Cardiac septum (tissue), 1 donor: ENCODE data around the gene FRMD3. TPM values are rescaled to one million over a fixed set of nuclear protein-coding genes. Genes with fewer than 3 reads are reported as not detected.
A peak's percentile ranks its signal among the peaks of the same experiment; 100 is the strongest.
"Not testable (repeated sequence)": the region's sequence is repeated elsewhere in the genome, so short reads cannot be mapped to it uniquely, and the experiment has no call there.

Experiments
- DNase-seq: peaks from one replicate; pipeline ENCODE4 v3.0.0-alpha.2; 2020; ENCODE audit warnings: low spot score
- intact Hi-C: fragments of 100-400 bp; cut with DNase I; formaldehyde crosslinking; loops from one replicate; pipeline ENCODE4 v1.14.0; 2022
- total RNA-seq: library from RNA; stranded (reverse); fragmentation: NEBNext Ultra II Directional; extraction: Animal tissue kit (Norgen Biotek cat#: 25700); gene quantifications from one replicate; pipeline ENCODE4 v1.2.1, GENCODE V29; 2021
- donor health status: DM: no; HTN: no; CAD: no.

FRMD3 gene
- total RNA-seq, 1 donor from 2014 or later: 123 TPM

DNA sequence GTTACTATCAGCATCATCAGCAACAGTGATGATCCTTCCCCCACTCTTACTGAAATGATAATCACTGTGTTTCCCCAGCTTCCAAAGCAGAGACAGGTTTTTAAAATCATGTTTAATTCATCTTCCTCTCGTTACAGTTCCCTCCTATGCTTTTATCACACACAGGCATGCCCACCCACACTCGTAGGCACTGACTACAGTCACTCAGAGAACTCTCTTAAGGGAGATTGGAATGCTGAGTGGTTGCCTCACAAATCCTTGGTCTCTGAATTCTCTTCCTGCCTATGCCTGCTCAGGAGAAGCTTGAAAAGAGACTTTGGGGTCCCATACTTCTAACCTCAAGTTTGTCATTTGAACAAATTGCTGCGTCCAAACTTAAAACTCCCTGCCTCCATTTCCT lies 179.2 kb downstream of the FRMD3 start:
- DNase-seq: no peak
- intact Hi-C loops: no loop called here

DNA sequence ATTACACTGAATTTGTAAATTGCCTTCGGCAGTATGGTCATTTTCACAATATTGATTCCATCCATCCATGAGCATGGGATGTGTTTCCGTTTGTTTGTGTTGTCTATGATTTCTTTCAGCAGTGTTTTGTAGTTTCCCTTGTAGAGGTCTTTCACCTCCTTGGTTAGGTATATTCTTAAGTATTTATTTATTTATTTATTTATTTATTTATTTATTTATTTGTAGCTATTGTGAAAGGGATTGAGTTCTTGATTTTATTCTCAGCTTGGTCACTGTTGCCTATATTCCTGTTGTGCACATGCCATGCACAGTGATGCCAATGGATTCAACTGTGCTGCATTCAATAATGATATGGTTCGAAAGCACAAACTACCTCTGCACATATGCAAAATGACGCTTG lies 179.7 kb downstream of the FRMD3 start:
- intact Hi-C loops, DNase-seq: not testable (repeated sequence)

DNA sequence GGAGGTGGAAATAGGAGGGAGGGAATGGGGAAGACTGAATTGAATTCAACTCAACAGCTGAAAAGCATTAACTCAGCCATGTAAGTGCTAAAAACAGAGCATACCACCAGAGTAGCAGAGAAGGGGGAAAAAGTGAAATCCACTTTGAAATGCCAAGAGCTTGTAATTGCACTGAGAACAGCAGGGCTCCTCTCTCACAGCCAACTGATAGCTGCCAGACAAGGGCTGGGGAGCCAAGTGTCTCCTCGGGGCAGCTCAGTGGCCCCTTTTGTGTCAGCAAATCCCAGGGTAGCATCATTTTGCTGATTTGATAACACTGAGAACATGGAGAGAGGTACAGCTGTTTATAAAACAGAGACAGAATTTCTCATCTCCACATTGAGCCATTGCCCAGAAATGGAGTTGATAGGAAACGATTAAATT lies 182.5 kb downstream of the FRMD3 start:
- no peak for DNase-seq
- intact Hi-C loops: no loop called here

DNA sequence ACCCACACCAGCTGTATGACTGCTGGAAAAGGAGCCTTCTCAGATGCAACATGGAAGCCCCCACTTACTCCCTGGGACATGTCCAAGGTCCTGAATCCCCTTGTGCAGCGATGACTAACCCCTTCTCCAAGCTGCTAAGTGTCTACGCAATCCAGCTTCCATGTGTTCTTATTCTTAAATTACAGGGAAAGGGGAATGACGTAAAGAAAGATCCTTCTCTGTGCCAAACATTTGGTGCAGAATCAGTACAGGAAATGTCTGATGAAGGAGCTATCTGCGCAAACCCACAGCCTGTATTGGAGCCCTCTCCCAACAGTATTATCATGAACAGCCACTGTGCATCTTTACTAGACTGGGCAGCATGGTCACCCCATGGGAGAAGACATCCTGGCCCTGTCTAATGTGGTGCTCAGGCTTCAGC lies 183.2 kb downstream of the FRMD3 start:
- DNase-seq: no peak
- intact Hi-C loops: no loop called here

DNA sequence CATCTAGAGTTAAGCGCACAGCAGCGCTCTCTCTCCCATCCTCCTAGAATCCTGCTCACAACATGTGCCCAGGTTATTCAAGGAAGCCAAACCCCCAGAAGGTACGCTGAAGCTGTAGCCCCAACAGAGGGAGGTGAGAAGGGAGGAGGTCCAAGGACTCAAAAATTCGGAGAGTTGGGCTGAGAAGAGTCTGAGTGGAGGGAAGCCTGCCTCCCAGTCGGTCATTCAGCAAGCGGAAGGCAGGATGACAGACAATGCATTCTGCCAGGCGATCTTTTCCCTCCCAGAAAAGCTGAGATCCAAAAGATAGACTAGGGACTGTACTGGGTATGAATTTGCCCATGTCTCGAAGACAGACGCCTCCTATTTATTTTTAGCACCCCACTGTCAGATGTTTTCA lies 189.2 kb downstream of the FRMD3 start:
- intact Hi-C loops: no loop called here
- DNase-seq: no peak

DNA sequence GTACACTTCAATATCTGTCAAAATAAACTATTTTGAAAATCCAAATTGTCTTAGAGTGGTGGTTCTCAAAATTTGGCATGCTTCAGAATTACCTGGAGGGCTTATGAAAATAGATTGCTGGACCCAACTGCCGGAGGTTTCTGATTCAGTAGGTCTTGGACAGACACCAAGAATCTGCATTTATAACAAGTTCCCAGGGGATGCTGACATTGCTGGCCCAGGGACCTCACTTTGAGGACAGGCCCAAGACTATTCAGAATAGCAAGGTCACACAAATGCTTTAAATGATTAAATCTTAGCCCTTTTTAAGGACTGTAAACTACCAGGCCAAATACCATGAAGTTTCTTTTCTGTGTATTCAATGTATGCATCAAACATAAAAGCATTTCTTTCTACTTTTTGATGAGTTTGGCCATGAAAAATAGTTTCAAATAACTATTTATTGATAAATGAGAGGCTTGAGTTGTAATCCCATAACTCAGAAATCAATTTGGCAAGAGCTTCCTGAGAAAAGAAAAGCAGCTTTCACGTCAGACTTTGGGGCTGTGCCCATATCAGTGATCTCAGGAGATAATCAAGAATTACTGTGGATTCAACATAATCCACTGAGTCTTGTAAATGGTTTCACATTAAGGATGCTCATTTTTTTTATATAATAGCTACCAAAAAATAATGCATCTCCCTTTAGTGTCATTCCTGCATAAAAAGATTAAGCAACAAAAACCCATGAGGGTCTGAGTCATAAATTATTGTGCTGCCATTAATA lies 191.4 kb downstream of the FRMD3 start:
- no peak for DNase-seq
- intact Hi-C loops: no loop called here

DNA sequence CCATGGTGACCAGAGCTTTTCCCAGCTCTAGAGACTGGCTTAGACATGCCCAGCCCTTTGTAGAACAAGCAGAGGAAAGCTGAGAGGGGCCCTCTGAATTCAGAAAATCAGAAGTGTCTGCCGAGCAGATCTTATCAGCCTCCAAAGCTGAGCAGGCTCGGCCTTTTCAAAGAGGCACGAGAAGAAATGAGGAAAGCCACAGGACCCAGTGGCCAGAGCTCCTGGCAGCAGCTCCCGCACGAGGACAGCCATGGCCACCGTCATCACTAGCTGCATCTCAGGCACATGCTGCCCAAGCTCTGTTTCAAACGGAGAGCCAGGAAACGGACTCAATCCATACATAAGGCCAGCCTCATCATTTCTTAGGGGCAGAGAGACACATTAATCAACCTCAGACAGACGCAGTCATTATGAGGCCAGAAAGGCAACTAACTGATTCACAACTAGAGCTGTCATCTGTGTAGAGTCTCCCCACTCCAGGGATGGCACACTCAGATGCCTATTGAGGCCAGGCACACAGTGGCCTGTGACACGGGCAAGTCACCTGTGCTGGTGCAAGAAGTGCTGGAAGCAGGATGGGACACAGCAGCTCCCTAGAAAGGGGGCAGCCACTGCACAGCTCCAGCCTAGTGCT lies 194.7 kb downstream of the FRMD3 start:
- DNase-seq: no peak
- intact Hi-C loops: no loop called here

DNA sequence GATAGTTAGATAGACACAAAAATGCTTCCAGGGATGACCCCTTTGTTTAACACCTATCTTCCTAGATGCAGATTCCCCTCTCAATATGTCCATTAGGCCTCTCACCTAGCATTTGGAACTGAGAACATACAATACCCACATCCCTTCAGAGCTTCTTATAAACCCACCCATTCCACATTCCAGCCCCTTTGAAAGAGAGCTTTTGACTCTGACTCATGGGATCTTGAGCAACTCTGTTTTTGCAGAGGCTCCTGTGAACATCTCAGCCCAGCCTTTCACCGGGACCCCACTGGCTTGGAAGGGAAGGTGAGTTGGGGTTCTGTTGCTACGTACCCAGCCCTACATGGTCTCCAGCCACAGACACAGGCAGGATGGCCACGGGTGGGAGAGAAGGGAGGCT lies 195.5 kb downstream of the FRMD3 start:
- no peak for DNase-seq
- intact Hi-C loops: no loop called here

DNA sequence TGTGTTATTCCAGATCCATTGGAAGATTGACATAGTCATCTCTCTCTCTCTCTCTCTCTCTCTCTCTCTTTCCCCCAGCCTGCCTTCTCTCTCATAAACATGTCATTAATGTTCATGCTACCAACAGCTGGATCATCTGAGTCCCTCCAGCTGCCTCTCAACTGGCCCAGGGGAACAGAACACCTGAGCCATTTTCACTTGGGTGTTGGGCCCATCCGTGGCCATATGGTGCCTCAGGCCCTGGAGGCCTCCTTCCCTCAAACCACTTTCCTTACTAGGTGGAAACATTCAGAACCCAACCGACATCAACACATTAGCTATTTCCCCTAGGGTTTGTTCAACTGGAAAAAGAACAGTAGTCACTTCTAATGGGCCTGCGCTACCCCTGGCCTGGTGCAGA lies 196.2 kb downstream of the FRMD3 start:
- no peak for DNase-seq
- intact Hi-C loops: no loop called here

DNA sequence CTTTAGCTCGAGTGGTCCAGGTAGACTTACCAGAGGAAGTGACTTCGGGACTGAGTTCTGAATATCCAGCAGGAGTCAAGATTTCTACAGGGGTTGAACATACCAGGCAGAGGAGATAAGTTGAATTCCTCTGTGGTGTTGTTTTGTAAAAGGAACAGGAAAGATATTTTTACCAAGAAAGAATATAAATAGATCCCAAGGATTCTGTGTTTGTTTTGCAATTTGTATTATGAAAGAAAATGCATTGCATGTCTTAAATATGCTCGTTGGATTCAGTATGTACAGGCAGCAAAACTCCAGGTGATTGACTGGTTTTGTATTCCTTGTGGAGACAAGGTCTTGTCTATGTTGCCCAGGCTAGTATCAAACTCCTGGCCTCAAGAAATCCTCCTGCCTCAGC lies 197.8 kb downstream of the FRMD3 start:
- no peak for DNase-seq
- intact Hi-C loops: no loop called here

DNA sequence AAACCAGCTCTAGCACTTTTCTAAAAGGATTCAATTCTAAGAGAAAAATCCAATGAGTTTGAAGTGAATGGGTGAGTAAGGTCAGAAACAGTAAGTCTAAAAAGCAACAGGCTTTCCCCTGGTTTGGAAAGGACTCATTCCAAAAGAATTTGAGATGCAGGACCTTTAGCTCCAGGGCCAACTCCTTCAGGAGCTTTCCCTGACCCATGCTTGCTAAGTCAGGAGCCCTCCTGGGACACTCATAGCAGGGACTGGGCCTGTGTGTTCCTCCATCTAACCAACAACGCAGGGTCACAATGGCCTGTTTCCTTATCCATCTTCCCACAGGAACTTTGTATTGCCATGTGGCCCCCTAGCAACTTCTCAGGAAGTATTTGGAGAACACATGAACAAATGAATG lies 198.8 kb downstream of the FRMD3 start:
- intact Hi-C loops: no loop called here

DNA sequence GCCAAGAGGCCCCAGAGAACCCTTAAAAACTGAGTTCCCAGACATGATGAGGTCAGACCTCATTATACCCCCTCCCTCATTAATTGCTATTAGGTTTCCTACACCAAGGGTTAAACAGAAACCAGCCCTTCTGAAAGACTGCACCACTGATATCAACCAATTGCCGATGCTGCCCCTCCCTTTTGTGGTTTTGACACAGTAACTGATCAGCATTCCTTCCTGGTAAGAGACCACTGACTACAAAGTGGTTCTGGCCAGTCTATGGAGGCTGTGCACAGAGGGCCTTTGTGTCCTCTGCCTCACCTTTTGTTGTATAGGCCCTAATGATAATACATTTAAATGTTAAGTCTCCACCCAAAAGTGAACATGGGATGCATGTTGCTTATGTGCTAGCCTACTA lies 201.5 kb downstream of the FRMD3 start:
- DNase-seq: no peak
- intact Hi-C loops: loop anchor here (2.0 kb wide), 1 partner anchor 202 kb away; the partner anchor contains the start of gene FRMD3

More for the DNA sequence above, 198.8 kb downstream of the FRMD3 start:
- no peak for DNase-seq

DNA sequence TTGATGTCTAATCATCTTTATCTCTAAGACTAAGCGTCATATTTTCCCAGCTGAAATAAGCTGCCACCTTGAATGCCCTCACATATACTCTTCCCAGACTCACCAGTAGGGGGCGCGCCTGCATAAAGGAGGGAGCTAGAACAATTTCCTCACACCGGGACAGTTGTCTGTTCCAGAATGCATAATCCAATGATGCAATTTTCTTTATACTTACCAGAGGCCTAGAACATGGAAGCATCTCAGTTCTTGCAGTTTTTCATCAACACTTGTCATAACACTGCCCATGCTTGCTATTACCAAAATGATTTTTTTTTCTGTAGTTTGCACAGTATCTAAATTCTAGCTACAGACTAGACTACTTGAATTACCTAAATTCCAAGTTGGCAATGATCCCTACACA lies 203.9 kb downstream of the FRMD3 start:
- intact Hi-C loops: loop anchor here (2.0 kb wide), 2 partner anchors 116 to 210 kb away; no protein-coding TSS in a partner anchor
- DNase-seq: peak; percentile 91

DNA sequence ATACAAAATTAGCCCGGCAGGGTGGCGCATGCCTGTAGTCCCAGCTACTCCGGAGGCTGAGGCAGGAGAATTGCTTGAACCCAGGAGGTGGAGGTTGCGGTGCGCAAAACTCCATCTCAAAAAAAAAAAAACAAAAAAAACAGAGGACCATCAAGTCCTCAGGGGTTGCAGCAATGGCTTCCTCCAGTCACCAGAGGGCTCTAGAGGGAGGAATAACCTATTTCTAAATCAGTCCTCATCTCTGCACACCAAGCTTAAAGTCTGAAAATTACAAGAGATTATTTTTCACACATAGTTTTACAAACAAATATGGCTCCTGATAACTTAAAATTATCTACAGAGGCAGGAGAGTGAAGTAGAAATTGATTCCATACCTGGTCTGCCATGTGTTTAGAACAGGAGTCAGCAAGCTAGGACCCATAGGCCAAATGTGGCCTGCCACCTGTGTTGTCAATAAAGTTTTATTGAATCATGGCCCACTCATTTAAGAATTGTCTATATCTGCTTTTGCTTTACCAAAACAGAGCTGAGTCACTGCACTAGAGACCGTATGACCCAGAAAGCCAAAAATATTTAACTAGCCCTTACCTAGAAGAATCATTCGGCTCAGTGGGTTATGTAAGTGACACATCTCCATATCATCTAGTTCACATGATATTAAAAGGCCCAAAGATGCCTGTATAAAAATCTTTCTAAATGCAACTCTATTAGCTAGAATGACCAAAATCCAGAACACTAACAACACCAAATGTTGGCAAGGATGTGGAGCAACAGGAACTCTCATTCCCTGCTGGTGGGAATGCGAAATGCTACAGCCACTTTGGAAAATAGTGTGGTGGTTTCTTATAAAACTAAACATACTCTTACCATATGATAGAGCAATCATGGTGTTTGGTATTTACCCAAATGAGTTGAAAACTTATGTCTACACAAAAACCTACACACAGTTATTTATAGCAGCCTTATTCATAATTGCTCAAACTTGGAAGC lies 207.7 kb downstream of the FRMD3 start:
- intact Hi-C loops: no loop called here
- no peak for DNase-seq

DNA sequence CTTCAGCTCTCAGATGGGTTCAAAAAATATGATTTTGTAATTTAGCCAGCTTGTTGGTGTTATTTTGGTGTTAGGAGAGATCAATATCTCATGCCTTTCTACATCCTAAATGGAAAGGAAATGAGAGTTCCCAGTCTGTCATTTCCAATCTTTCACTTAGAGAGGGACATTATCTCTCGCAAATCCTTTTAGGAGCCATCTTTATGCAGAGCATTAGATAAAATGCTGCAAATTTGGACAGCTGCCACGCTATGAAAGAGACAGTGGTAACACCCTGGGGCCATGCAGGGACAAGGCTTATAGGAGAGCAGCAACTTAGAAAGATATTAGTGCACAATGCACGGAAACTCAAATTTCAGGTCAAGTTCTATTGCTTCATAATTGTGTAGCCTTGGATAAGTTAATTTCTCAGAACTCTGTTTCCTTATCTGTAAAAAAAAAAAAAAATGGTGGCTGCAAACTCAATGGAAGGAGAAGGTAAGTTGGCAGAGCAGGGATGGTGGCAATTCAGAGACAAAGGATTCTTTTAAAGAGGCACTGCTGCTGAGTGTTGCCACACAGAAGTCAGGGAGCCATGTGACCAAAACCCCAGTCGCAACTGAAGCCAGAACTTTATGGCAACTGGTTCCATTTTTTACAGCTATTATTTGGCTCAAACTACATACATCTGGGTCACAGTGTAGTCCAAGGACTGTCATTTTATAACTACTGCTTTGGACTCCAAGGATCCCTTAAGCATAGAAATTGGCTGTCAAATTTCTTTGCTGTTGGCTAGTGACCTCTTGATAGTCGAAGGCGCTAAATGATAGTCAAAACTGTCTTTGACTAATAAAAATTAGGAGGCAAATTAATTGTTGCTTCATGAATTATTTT lies 210.2 kb downstream of the FRMD3 start:
- no peak for DNase-seq
- intact Hi-C loops: no loop called here

DNA sequence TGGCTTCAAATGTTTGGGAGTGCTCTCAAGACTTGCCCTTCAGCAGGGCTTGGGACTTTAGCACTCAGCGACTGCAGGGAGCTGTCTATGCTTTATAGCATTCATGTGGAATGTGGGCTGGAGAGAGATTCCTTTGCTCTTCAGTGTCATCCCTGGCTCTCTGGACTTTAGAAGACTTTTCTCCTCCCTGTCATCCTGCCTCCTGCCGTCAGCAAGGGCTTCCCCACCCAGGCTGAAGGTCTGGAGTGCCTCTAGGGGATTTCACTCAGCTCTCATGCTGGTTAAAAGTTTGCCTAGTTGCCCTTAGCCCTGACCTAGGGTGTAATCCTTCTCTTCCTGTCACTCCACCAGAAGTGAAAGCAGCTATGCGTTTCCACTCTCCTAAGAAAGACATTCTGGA lies 210.9 kb downstream of the FRMD3 start:
- no peak for DNase-seq
- intact Hi-C loops: no loop called here

DNA sequence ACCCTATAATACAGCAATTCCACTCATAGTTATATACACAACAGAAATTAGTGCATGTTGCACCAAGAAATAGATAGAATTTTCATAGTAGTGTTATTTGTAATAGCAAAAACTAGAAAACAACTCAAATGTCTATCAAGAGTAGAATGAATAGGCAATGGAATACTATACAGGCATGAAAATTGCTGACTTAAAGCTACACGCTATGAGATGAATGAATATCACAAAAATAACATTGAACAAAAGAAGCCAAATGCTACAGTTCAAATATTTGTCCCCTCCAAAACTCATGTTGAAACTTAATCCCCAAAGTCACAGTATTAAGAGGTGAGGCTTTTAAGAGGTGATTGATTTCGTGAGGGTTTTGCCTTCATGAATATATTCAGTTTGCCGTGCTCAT lies 215.1 kb downstream of the FRMD3 start:
- DNase-seq: no peak
- intact Hi-C loops: no loop called here

DNA sequence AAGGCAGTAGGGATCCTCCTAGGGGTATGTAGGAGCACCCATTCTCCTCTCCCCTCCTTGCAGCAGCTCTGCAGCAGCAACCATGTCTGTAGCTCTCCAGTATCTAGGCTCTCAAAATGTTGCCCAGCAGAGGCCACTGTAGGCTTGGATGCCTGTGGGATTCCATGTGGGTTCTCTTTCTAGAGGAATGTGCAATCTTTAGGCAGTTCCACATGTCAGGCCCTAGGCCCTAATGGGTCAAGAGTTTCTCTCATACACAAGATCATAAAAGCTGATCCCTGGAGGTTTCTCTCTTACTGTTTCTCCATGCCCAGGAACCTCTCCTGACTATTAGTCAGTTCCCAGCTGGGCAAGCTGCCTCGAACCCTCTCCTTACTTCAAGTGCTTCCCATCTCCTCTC lies 215.8 kb downstream of the FRMD3 start:
- intact Hi-C loops: no loop called here
- no peak for DNase-seq

DNA sequence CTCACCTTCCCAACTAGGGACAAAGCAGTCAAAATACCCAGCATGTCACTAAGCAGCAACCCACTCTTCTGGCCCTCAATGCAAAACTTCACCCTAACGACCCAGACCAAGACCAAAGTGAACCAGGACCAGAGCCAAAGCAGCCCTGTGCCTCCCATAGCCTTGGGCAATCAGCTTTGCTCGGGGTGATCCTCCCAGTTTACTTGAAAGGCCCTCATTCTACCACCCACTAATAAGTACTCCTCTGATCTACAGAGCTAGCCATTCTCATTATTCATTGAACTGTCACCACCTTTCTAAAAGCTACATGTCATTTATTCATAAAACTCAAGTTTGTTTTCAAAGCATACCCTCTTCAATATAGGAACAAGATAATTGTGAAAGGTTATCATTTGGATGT lies 221.0 kb downstream of the FRMD3 start:
- intact Hi-C loops: no loop called here
- DNase-seq: no peak
